ENCODE results near the gene FNBP1L. TPM values are rescaled to one million over a fixed set of nuclear protein-coding genes. Genes with fewer than 3 reads are reported as not detected.
"Not testable (repeated sequence)": the region's sequence is repeated elsewhere in the genome, so short reads cannot be mapped to it uniquely, and the experiment has no call there.

The FNBP1L gene
- total RNA-seq, 4 donors from 2014 or later: 9.6 to 23.1 (median 15.5) TPM

DNA sequence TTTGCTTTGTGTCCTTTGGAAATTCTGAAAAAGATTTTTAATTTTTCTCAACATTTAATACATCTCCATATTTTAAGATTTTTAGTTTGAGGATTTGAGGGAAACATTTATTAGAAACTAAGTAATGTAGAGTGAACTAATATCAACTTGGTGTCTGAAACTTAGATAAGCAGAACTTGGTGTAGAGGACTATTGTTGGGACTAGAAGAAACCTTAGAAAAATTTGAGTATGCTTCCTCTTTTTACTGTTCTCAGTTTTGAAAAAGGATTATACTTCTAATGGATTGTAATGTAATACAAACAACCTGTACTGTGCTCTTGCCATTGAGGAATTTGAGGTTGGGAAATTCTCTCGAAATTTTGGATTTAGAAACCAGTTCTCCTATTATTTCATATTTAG lies 2.4 kb downstream of the FNBP1L start:
- DNase-seq (ENCODE audit: extremely low spot score): no peak
- intact Hi-C loops (cut with DNase I): no loop called here
- no peak overlapping the region for H3K4me3 ChIP-seq
- no peak overlapping the region for H3K27ac ChIP-seq (replicated peaks in 1 of 4)
- H3K36me3 ChIP-seq: no peaks in the 10 kb centered on the region
- H3K4me1 ChIP-seq: peaks cover 10 to 29% (median 27%) of the 10 kb centered on the region in 4 donors
- H3K27me3 ChIP-seq: peaks cover 0 to 11% (median 0%) of the 10 kb centered on the region in 4 donors
- TF ChIP-seq, protein P1, sequence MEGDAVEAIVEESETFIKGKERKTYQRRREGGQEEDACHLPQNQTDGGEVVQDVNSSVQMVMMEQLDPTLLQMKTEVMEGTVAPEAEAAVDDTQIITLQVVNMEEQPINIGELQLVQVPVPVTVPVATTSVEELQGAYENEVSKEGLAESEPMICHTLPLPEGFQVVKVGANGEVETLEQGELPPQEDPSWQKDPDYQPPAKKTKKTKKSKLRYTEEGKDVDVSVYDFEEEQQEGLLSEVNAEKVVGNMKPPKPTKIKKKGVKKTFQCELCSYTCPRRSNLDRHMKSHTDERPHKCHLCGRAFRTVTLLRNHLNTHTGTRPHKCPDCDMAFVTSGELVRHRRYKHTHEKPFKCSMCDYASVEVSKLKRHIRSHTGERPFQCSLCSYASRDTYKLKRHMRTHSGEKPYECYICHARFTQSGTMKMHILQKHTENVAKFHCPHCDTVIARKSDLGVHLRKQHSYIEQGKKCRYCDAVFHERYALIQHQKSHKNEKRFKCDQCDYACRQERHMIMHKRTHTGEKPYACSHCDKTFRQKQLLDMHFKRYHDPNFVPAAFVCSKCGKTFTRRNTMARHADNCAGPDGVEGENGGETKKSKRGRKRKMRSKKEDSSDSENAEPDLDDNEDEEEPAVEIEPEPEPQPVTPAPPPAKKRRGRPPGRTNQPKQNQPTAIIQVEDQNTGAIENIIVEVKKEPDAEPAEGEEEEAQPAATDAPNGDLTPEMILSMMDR (IDR thresholded peaks at IDR 0.05): no peak
- TF ChIP-seq POLR2AphosphoS5 (IDR thresholded peaks at IDR 0.05) (no peak), EP300 (IDR thresholded peaks at IDR 0.05) (no peak), POLR2A (IDR thresholded peaks at IDR 0.05; ENCODE audit: low read depth) (no peak)
- no peaks in the 10 kb centered on the region for H3K9me3 ChIP-seq
- 79% methylated on average over 1 of the region's 1 CpG for WGBS

DNA sequence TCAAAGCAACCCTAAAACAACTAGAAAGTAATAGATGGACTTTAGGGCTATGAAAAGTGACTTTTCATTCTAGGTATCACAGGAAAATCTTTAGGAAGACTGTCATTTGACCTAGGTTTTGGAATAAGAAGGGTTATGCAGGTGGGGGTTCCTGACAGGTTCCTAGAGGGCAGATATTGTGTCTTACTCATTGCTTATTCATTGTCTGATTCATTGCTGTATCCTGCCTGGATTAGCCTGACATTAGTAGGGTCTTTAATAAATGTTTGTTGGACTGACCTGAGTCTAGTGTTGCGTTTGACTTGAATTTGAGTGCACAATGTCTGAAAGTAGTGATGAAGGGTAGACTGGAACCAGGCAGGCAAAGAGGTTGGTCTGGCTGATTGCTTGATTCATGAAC lies 6.0 kb downstream of the FNBP1L start:
- WGBS: 73% methylated on average over 1 of the region's 1 CpG
- H3K4me3 ChIP-seq: no peak overlapping the region
- H3K9me3 ChIP-seq: no peaks in the 10 kb centered on the region
- H3K36me3 ChIP-seq: no peaks in the 10 kb centered on the region
- intact Hi-C loops (cut with DNase I): no loop called here
- peaks cover 0 to 3% (median 0%) of the 10 kb centered on the region in 4 donors for H3K27me3 ChIP-seq
- peaks cover 6 to 11% (median 8%) of the 10 kb centered on the region in 4 donors for H3K4me1 ChIP-seq
- no peak for DNase-seq (ENCODE audit: extremely low spot score)
- H3K27ac ChIP-seq (replicated peaks in 1 of 4): no peak overlapping the region
- TF ChIP-seq EP300 (IDR thresholded peaks at IDR 0.05) (no peak), POLR2AphosphoS5 (IDR thresholded peaks at IDR 0.05) (no peak), POLR2A (IDR thresholded peaks at IDR 0.05; ENCODE audit: low read depth) (no peak)
- TF ChIP-seq, protein P1 (IDR thresholded peaks at IDR 0.05): no peak

DNA sequence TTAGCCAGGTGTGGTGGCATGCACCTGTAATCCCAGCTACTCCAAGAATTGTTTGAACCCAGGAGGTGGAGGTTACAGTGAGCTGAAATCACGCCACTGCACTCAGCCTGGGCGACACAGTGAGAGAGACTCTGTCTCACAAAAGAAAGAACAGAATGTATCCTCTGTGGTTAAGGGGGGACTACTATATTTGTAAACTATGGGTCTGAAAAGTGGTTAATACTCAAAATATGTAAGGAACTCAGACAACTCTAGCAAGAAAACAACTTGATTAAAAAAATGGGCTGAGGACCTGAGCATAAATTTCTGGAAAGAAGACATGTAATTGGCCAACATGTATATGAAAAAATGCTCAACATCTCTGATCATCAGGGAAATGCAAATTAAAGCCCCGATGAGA lies 11.2 kb downstream of the FNBP1L start:
- Histone ChIP-seq H3K27ac (replicated peaks in 1 of 4) (no peak overlapping the region), H3K4me1 (no peaks in the 10 kb centered on the region), H3K4me3 (no peak overlapping the region), H3K9me3 (no peaks in the 10 kb centered on the region), H3K36me3 (no peaks in the 10 kb centered on the region), H3K27me3 (no peaks in the 10 kb centered on the region)
- no peak for DNase-seq (ENCODE audit: extremely low spot score)
- intact Hi-C loops (cut with DNase I): no loop called here
- TF ChIP-seq, protein P1 (IDR thresholded peaks at IDR 0.05): no peak
- TF ChIP-seq POLR2AphosphoS5 (IDR thresholded peaks at IDR 0.05): no peak
- no peak for TF ChIP-seq POLR2A (IDR thresholded peaks at IDR 0.05; ENCODE audit: low read depth)
- no peak for TF ChIP-seq EP300 (IDR thresholded peaks at IDR 0.05)
- WGBS: 90% methylated on average over 3 of the region's 3 CpGs

DNA sequence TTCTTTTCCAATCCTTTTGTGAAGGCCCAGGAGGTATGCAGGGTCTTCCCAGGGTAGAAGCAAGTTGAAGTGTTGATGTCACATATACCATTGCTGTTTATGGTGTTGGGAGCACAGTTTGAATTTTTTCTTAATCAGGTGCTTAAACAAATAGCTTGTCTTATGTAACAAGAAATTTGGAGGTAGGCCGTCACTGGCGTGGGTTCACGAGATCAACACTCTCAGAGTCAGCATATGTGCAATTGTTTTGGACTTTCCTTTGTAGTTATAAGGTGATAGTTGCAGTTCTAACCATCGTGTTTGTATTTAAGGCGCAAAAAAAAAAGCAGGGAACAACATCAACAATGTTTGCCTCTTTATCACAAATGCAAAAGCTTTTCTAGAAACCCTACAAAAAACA lies 13.3 kb downstream of the FNBP1L start:
- Histone ChIP-seq H3K4me1 (no peaks in the 10 kb centered on the region), H3K36me3 (no peaks in the 10 kb centered on the region), H3K27me3 (no peaks in the 10 kb centered on the region), H3K9me3 (no peaks in the 10 kb centered on the region), H3K27ac (replicated peaks in 1 of 4) (no peak overlapping the region), H3K4me3 (no peak overlapping the region)
- WGBS: 96% methylated on average over 5 of the region's 5 CpGs
- intact Hi-C loops (cut with DNase I): no loop called here
- TF ChIP-seq EP300 (IDR thresholded peaks at IDR 0.05) (no peak), POLR2A (IDR thresholded peaks at IDR 0.05; ENCODE audit: low read depth) (no peak), POLR2AphosphoS5 (IDR thresholded peaks at IDR 0.05) (no peak)
- TF ChIP-seq, protein P1 (IDR thresholded peaks at IDR 0.05): no peak
- no peak for DNase-seq (ENCODE audit: extremely low spot score)

DNA sequence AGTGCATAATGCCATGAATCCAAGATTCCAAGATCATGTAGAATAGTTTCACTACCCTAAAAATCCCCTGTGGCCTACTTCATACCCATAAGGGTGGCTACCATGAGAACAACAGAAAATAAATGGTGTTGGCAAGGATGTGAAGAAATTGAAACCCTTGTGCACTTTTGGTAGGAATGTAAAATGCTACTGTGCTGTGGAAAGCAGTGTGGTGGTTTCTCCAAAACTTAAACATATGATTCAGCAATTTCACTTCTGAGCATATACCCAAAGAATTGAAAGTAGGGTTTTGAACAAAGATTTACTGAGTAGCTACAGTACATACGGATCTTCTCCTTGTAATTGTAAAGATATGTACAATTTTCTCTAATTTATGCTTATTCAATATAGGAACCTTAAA lies 16.0 kb downstream of the FNBP1L start:
- WGBS: 96% methylated on average over 1 of the region's 1 CpG
- Histone ChIP-seq H3K27ac (replicated peaks in 1 of 4) (no peak overlapping the region), H3K9me3 (no peaks in the 10 kb centered on the region), H3K4me3 (no peak overlapping the region), H3K4me1 (no peaks in the 10 kb centered on the region), H3K36me3 (no peaks in the 10 kb centered on the region), H3K27me3 (no peaks in the 10 kb centered on the region)
- intact Hi-C loops (cut with DNase I): no loop called here
- no peak for DNase-seq (ENCODE audit: extremely low spot score)
- no peak for TF ChIP-seq EP300 (IDR thresholded peaks at IDR 0.05)
- TF ChIP-seq, protein P1 (IDR thresholded peaks at IDR 0.05): no peak
- no peak for TF ChIP-seq POLR2A (IDR thresholded peaks at IDR 0.05; ENCODE audit: low read depth)
- TF ChIP-seq POLR2AphosphoS5 (IDR thresholded peaks at IDR 0.05): no peak

DNA sequence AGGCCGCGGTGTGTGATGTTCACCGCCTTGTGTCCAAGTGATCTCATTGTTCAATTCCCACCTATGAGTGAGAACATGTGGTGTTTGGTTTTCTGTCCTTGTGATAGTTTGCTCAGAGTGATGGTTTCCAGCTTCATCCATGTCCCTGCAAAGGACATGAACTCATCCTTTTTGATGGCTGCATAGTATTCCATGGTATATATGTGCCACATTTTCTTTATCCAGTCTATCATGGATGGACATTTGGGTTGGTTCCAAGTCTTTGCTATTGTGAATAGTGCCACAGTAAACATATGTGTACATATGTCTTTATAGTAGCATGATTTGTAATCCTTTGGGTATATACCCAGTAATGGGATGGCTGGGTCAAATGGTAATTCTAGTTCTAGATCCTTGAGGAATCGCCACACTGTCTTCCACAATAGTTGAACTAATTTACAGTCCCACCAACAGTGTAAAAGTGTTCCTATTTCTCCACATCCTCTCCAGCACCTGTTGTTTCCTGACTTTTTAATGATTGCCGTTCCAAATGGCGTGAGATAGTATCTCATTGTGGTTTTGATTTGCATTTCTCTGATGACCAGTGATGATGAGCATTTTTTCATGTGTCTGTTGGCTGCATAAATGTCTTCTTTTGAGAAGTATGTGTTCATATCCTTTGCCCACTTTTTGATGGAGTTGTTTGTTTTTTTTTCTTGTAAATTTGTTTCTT lies 17.6 kb downstream of the FNBP1L start:
- H3K36me3 ChIP-seq; intact Hi-C loops (cut with DNase I); H3K27ac ChIP-seq (replicated peaks in 1 of 4); DNase-seq (ENCODE audit: extremely low spot score); H3K9me3 ChIP-seq; H3K4me1 ChIP-seq; H3K4me3 ChIP-seq; H3K27me3 ChIP-seq: not testable (repeated sequence)
- WGBS: 91% methylated on average over 5 of the region's 6 CpGs
